Activated gamma-delta T cell treated with anti-CD3 and anti-CD28 coated beads, Interleukin-2, amount 50 U/mL, for 16 hours (primary cell): ENCODE results near the gene SORBS1.

ENCODE experiments used
- DNase-seq: peaks from one replicate; pipeline ENCODE4 v3.0.0-alpha.2; 2020; ENCODE audit warnings: low read depth

The SORBS1 gene

GRCh38 chr10:95561177-95561863, at the start of gene SORBS1:
TSS of gene SORBS1 (minus strand) at chr10:95561371. CDS start at chr10:95441135, 120,236 bp downstream.
- peak; percentile 77 for DNase-seq

DNA sequence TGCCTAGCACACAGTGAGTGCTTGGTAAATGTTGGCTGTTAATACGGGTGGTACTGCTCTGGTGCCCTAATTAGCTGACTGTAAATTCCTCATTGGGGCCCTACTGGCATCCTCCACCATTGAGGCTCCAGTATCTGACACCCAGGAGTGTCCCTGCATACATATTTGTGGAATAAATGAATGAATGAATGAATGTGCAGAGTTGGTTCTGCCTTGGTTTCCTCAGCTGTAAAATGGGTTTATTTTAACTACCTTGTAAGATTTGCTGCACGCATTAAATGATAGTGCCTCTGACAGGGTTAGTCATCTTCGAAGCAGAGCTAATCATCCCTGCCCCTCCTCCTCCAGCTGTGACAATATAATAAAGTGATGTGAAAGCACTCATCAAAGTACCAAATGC, 49.6 kb upstream of the SORBS1 start:
- no peak for DNase-seq

GRCh38 chr10:95606922-95607321, 45.8 kb upstream of the SORBS1 start:
- DNase-seq = no peak

DNA sequence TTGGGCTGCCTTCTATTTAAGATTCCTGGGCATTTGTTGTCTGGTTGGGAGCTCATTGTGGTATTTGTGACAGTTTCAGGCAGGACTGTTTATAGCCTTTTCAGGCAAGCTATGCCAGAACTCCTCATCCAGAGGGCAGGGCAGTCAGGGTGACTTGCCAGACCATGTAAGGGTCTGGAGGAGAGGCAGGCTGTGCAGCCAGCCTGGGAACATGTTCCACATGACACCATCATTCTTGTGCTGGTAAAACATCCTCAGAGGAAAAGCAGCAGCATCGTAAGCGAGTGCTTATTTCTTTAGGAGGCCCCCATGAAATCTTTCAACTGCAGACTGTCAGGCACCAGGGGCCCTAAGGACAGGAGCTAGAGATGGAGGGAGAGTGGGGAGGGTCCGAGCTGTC, 44.0 kb upstream of the SORBS1 start:
- no peak for DNase-seq

GRCh38 chr10:95604630-95605029, 43.5 kb upstream of the SORBS1 start:
- DNase-seq = no peak

DNA sequence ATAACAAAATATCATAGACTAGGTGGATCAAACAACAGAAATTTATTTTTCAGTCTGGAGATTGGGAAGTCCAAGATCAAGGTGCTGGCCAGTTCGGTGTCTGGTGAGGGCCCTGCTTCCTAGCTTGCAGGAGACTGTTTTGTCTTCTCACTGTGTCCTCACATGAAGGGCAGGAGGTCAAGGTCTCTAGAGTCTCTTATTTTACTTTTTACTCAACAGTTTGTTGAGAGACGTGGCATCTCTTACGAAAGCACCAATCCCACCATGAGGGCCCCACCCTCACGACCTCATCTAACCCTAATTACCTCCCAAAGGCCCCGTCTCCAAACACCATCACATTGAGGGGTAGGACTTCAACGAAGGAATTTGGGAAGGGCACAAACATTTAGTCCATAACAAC, 41.2 kb upstream of the SORBS1 start:
- no peak for DNase-seq

- DNase-seq = peak; percentile 6
Observed at GRCh38 chr10:95601116-95601719, 40.0 kb upstream of the SORBS1 start.

DNA sequence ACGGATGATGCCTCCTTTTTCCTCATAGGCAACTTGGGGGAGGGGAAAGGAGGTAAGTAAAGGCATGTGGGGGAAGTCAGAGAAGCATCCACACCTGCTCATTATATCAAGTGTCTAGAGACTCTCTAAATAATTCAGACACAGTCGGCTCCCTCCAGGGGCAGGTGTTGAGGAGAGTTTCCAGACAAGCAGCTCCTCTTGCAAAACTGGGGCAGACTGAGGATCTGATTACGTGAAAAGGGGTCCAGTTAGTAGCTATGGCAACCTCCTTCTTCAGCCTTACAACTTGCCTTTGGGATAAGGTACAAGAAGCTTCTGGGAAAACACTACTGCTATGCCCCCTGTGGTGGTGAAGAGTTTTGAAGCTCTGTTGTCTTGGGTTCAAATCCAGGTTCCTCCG, 39.0 kb upstream of the SORBS1 start:
- DNase-seq = no peak

GRCh38 chr10:95597788-95598187, 36.6 kb upstream of the SORBS1 start:
- no peak for DNase-seq

DNA sequence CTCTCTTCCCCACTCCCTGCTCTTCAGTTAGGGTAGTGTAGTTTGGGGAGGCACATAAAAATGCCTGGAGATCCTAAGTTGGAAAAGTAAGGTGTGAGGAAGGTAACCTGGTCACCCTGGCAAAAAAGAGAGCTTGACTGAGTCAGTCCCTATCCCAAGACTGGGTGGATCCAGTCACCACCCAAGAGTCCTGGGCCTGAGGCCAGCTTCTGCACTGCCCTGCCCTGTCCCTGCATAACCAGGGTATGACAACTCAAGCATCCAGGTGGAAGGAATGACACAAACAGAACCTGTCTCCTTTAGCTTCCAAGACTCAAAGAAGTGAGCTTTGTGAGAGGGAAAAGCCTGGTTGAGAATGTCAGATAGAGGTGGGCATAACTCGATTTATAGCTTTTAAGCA, 26.9 kb upstream of the SORBS1 start:
- DNase-seq = no peak

GRCh38 chr10:95579835-95580535, 18.8 kb upstream of the SORBS1 start:
- DNase-seq = no peak

GRCh38 chr10:95579292-95579691, 18.1 kb upstream of the SORBS1 start:
- DNase-seq = no peak

- DNase-seq = no peak
Observed at GRCh38 chr10:95578619-95579018, 17.4 kb upstream of the SORBS1 start.

- no peak for DNase-seq
Observed at GRCh38 chr10:95574649-95575365, 13.6 kb upstream of the SORBS1 start.

DNA sequence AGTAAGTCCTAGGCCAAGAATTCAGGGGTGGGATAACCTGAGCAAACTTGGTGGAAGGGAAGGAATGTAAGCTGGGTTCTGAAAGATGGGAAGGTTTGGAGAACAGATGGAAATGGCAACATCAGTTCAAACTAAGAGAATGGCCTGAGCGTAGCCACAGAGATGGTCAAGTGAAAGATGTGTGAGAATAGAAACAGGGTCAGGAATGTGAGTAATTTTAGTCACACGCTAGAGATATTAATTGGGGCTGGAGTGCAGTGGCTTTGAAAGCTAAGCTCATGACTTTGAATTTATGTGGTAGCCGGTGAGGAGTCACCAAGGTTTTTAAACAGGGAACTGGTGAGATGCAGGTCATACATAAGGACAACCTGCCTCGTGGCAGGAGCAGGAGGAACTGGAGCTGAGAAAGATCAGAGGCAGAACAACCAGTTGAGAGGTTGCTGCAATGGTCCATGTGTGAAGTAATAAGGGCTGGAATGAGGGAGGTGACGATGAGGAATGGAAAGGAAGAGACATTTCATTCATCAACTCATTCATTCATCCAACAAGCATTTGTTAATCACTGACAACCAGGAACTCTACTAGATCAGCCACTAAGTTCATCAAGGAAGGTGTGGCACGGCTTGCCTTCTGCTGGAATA, 12.9 kb upstream of the SORBS1 start:
- DNase-seq = no peak

DNA sequence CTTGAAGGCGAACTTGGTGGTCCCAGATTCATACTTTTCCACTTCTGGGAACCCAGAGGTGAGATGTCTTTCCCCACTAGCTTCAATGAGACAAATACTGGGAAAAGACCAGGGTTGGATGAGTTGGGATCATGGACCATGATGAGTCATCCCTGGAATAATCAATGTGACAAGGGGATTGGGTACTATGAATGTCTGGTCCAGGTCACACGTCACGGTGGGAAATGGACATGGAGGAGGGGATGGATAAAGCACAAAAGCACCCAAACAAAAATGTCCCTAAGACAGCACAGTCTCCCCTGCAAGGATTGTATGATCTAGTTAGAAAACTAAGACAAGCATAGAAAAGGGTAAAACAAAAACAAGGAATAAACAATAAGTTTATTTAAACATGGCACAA, 12.4 kb upstream of the SORBS1 start:
- DNase-seq = no peak

DNA sequence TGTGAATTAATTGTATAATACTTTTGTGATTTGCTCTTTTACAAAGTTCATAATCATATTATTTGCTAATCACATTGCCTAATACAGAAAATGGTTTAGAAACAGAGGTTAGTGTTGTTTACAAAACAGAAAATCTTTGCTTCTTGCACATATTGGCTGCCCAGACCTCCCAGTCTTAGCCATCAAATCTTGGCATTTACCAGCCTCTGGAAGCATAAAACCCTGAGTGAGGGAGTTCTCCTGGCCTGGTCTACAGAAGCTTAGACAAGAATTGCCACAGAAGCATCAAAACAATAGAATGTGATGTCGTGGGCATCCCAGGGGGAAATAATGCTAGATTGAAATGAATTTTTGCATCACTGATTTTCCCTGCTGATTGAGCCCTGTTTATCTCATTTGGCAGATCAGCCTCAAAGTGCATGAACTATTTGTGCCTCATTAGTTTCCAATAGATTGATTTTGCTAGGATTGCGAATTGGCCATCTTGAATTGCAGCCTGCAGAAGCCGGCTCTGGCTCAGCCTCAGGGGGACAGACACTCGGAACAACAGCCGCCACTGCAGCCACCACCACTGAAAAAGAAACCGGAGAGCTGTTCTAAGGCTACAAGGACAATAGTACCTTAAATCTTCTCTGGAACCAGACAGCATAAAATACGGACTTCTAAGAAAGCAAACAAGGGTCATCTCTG, 11.1 kb upstream of the SORBS1 start:
- no peak for DNase-seq

DNA sequence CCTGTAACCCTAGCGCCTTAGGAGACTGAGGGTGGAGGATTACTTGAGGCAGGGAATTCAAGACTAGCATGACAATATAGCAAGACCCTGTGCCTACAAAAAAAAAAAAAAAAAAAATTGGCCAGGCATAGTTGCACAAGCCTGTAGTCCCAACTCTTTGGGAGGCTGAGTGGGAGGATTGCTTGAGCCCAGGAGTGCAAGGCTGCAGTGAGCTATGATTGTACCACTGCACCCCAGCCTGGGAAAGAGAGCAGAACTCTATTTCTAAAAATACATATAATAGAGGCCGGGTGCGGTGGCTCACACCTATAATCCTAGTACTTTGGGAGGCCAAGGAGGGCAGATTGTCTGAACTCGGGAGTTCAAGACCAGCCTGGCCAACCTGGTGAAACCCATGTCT, 10.2 kb upstream of the SORBS1 start:
- DNase-seq = no peak

GRCh38 chr10:95569368-95569767, 8.2 kb upstream of the SORBS1 start:
- DNase-seq = no peak

- DNase-seq = no peak
Observed at GRCh38 chr10:95567903-95568630, 6.9 kb upstream of the SORBS1 start.

GRCh38 chr10:95566136-95566535, 5.0 kb upstream of the SORBS1 start:
- no peak for DNase-seq
